IMR-90 (cell line): ENCODE data around the gene SRCAP. TPM values are rescaled to one million over a fixed set of nuclear protein-coding genes. Genes with fewer than 3 reads are reported as not detected.
A peak's percentile ranks its signal among the peaks of the same experiment; 100 is the strongest.

ENCODE experiments used
- ATAC-seq: fragments of 200-7000 bp; cut with Tn5 transposase; 2 replicates; pipeline ENCODE4 v1.9.1; 2020; ENCODE audit warnings: low read depth, mild to moderate bottlenecking, moderate library complexity
- BruUV-seq: library from RNA; stranded (reverse); fragments of 400-500 nt; replicated peaks from 2 replicates; lab custom pipeline; 2021; lab: Mats Ljungman, UMichigan
- CTCF ChIA-PET: fragments of 300-600 bp; formaldehyde crosslinking; extraction: SDS; loops from one replicate; lab custom pipeline; 2021; ENCODE audit warnings: antibody characterized with exemption; lab: Yijun Ruan, JAX
- POLR2A ChIA-PET: fragments of 300-600 bp; sonication (Branson Sonifier 250); formaldehyde crosslinking; loops from one replicate; lab custom pipeline; 2022; ENCODE audit warnings: antibody characterized with exemption; ENCODE audit not compliant: unreplicated experiment; lab: Charles Lee
- DNase-seq: peaks from one replicate; pipeline ENCODE4 v3.0.0; 2013
- H2AFZ ChIP-seq: replicated peaks from 2 replicates; pipeline ENCODE3; 2013; ENCODE audit warnings: low read length, mild to moderate bottlenecking; ENCODE audit not compliant: poor library complexity
- H2AK5ac ChIP-seq: 2 replicates; pipeline ENCODE4 v1.6.1; 2013; ENCODE audit warnings: low read depth, low read length, inconsistent platforms
- H2AK9ac ChIP-seq: replicated peaks from 2 replicates; pipeline ENCODE3; 2013; ENCODE audit warnings: mild to moderate bottlenecking, low read depth, low read length, moderate library complexity; ENCODE audit not compliant: poor library complexity
- H2BK120ac ChIP-seq: 2 replicates; pipeline ENCODE4 v1.6.1; 2013; ENCODE audit warnings: low read depth, low read length, inconsistent platforms
- H2BK15ac ChIP-seq: 3 replicates; pipeline ENCODE4 v1.6.1; 2013; ENCODE audit warnings: low read depth, low read length, inconsistent platforms
- H2BK20ac ChIP-seq: 2 replicates; pipeline ENCODE4 v1.6.1; 2013; ENCODE audit warnings: low read depth, mild to moderate bottlenecking, inconsistent platforms, low read length, moderate library complexity
- H2BK5ac ChIP-seq: 2 replicates; pipeline ENCODE4 v1.6.1; 2013; ENCODE audit warnings: mild to moderate bottlenecking, low read depth, low read length, inconsistent platforms; ENCODE audit not compliant: poor library complexity, severe bottlenecking
- H3K14ac ChIP-seq: replicated peaks from 2 replicates; pipeline ENCODE4 v1.6.1; 2013; ENCODE audit warnings: low read depth, low read length, inconsistent platforms
- H3K18ac ChIP-seq: 2 replicates; pipeline ENCODE4 v1.6.1; 2013; ENCODE audit warnings: low read depth, low read length, control low read depth
- H3K23ac ChIP-seq: 2 replicates; pipeline ENCODE4 v1.6.1; 2013; ENCODE audit warnings: low read depth, low read length, inconsistent platforms
- H3K27ac ChIP-seq: 2 replicates; pipeline ENCODE4 v1.5.1; 2013; ENCODE audit warnings: mild to moderate bottlenecking, control low read depth, low read length; ENCODE audit not compliant: insufficient read depth
- H3K27me3 ChIP-seq: 2 replicates; pipeline ENCODE4 v1.6.1; 2013; ENCODE audit warnings: low read length; ENCODE audit not compliant: control insufficient read depth, insufficient read depth
- H3K36me3 ChIP-seq: 2 replicates; pipeline ENCODE4 v1.6.1; 2013; ENCODE audit warnings: low read length, mixed read lengths; ENCODE audit not compliant: control insufficient read depth, insufficient read depth
- H3K4ac ChIP-seq: 2 replicates; pipeline ENCODE4 v1.6.1; 2013; ENCODE audit warnings: low read depth, low read length, inconsistent platforms
- H3K4me1 ChIP-seq: 2 replicates; pipeline ENCODE4 v1.6.1; 2013; ENCODE audit warnings: low read length, mixed read lengths; ENCODE audit not compliant: control insufficient read depth, insufficient read depth
- H3K4me2 ChIP-seq: 2 replicates; pipeline ENCODE4 v1.6.1; 2013; ENCODE audit warnings: low read depth, mild to moderate bottlenecking, control low read depth, low read length, moderate library complexity
- H3K4me3 ChIP-seq: 2 replicates; pipeline ENCODE4 v1.5.1; 2013; ENCODE audit warnings: low read depth, mild to moderate bottlenecking, control low read depth, low read length, moderate library complexity; ENCODE audit not compliant: insufficient read depth
- H3K56ac ChIP-seq: 2 replicates; pipeline ENCODE4 v1.6.1; 2013; ENCODE audit warnings: low read length, inconsistent platforms; ENCODE audit not compliant: insufficient read depth; ENCODE audit errors: extremely low read depth
- H3K79me1 ChIP-seq, 2 experiments: 2 replicates each; pipeline ENCODE4 v1.6.1; 2013; ENCODE audit warnings: low read length in 2 of 2, inconsistent platforms in 1 of 2, low read depth in 1 of 2
- H3K9ac ChIP-seq: 2 replicates; pipeline ENCODE4 v1.6.1; 2013; ENCODE audit warnings: low read depth, low read length, control low read depth
- H3K9me1 ChIP-seq: 2 replicates; pipeline ENCODE4 v1.6.1; 2013; ENCODE audit warnings: low read length, inconsistent platforms; ENCODE audit not compliant: insufficient read depth
- H3K9me3 ChIP-seq: 2 replicates; pipeline ENCODE4 v1.6.1; 2013; ENCODE audit warnings: low read length; ENCODE audit not compliant: control insufficient read depth, insufficient read depth
- H4K20me1 ChIP-seq: 2 replicates; pipeline ENCODE4 v1.6.1; 2013; ENCODE audit warnings: low read length, inconsistent platforms; ENCODE audit not compliant: insufficient read depth
- H4K5ac ChIP-seq: 2 replicates; pipeline ENCODE4 v1.6.1; 2013; ENCODE audit warnings: mild to moderate bottlenecking, low read depth, low read length, control low read depth
- H4K8ac ChIP-seq, 2 experiments: 2 replicates each; pipeline ENCODE4 v1.6.1; 2013; ENCODE audit warnings: low read depth in 2 of 2, low read length in 2 of 2, control low read depth in 1 of 2, inconsistent platforms in 1 of 2
- H4K91ac ChIP-seq: 2 replicates; pipeline ENCODE4 v1.6.1; 2013; ENCODE audit warnings: low read depth, low read length, inconsistent platforms; ENCODE audit not compliant: insufficient read depth
- RFX5 ChIP-seq: IDR thresholded peaks from 2 replicates; pipeline ENCODE4 v1.8.0; 2012; ENCODE audit warnings: low read depth, mild to moderate bottlenecking, low read length, moderate library complexity
- WGBS, 2 experiments: methylation state at CpG; one replicate each; pipeline versions ENCODE4 v1.1.5 to v1.1.7; 2013; ENCODE audit warnings: missing lambda C conversion rate in 2 of 2; ENCODE audit not compliant: insufficient read length in 1 of 2; ENCODE audit errors: extremely low coverage in 2 of 2; 5-methylcytosine and 5-hydroxymethylcytosine counted together
- dilution Hi-C: fragments of 300-500 bp; cut with HindIII; formaldehyde crosslinking; loops from one replicate; pipeline ENCODE4 v1.14.3; 2018; ENCODE audit warnings: low sequenced_read_pairs; ENCODE audit not compliant: unreplicated experiment
- in situ Hi-C: fragments of 300-500 bp; cut with MboI; formaldehyde crosslinking; loops from 3 replicates; pipeline ENCODE4 v1.14.3; 2019; ENCODE audit warnings: low sequenced_read_pairs, inconsistent platforms, mixed read lengths
- intact Hi-C: fragments of 100-400 bp; cut with micrococcal nuclease; formaldehyde crosslinking; loops from 2 replicates; pipeline ENCODE4 v1.10.0; 2022
- polyA plus RNA-seq, 3 experiments: library from polyadenylated mRNA; depleted of rRNA; stranded (reverse); fragments of >200 nt; gene quantifications; 2 replicates each; pipeline ENCODE4 v1.2.3, GENCODE V29; 2012; ENCODE audit warnings: low replicate concordance in 1 of 3
- total RNA-seq: library from RNA; depleted of rRNA; stranded (reverse); fragments of >200 nt; gene quantifications from 2 replicates; pipeline ENCODE4 v1.2.3, GENCODE V29; 2012

Gene SRCAP
- total and polyA plus RNA-seq, 2 of the 4 experiments (the other 2 are of a cell fraction), result 4.5 to 8.2 TPM

DNA sequence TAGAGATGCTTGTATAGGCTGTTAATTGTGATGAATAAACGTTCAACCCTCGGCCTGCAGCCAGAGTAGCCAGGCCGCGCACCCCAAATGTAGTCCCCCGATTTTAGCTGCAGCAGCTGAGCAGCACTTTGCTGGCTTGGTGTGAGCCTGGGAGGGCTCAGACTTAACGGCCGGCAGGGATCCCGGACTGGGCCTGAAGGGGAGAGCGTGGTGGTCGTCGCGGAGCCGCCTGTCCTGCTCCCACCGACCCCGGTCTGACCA, 76.1 kb downstream of the SRCAP start:
- ChIA-PET CTCF (interaction anchor here (1.0 kb wide), 1 partner anchor 32 kb away, joined by 5 read pairs; no protein-coding TSS in a partner anchor), POLR2A (no interaction called here)
- Histone ChIP-seq H3K4me1 (peaks cover 13% of the 10 kb centered on the region), H2BK120ac (no peak overlapping the region), H2BK20ac (no peak overlapping the region), H4K5ac (peak overlapping the region; percentile 47), H3K18ac (no peak overlapping the region), H2BK15ac (no peak overlapping the region), H3K9me1 (peaks cover 32% of the 10 kb centered on the region; the same call in 1 of the 2 replicates), H2AK9ac (peak overlapping the region; percentile 75), H3K27ac (peak overlapping the region; percentile 44), H4K91ac (peak overlapping the region; percentile 48; the same call in 1 of the 2 replicates), H3K4me3 (peak overlapping the region; percentile 68), H3K4ac (peak overlapping the region; percentile 90), H3K56ac (no peak overlapping the region; the same call in 1 of the 2 replicates), H3K4me2 (peak overlapping the region; percentile 96), H3K27me3 (no peaks in the 10 kb centered on the region), H2BK5ac (no peak overlapping the region), H3K9me3 (no peaks in the 10 kb centered on the region), H2AFZ (peak overlapping the region; percentile 92), H4K8ac (peak overlapping the region; percentile 91 to 99), H3K36me3 (peaks cover 41% of the 10 kb centered on the region), H3K23ac (no peak overlapping the region), H3K14ac (0 out of 2 replicates have a peak overlapping the region, but pooled peaks have one; percentile 16), H2AK5ac (peak overlapping the region; percentile 85), H4K20me1 (peaks cover 3% of the 10 kb centered on the region; the same call in 1 of the 2 replicates), H3K79me1 (peaks cover 15 to 77% of the 10 kb centered on the region in 2 experiments), H3K9ac (0 out of 2 replicates have a peak overlapping the region, but pooled peaks have one; percentile 27)
- intact Hi-C loops (loop anchor here (1.0 kb wide), 1 partner anchor 27 kb away; the partner anchor contains the start of gene PHKG2), dilution Hi-C loops (no loop called here), in situ Hi-C loops (no loop called here)
- WGBS, 2 experiments, result 15% methylated on average over 4 of the region's 15 CpGs; no CpG with 5 or more reads in 1 of the 2 experiments
- no peak for DNase-seq
- ATAC-seq, result no peak; the same call in 1 of the 2 replicates
- TF ChIP-seq RFX5, result no peak
- no TSS peak for BruUV-seq
